ENCODE measurements around the gene FAM174B. TPM values are rescaled to one million over a fixed set of nuclear protein-coding genes. Genes with fewer than 3 reads are reported as not detected.

The FAM174B gene
- total RNA-seq, 3 donors from 2014 or later (not counting 1 experiment from before 2014, with no cell fraction given): 0.68 to 2.6 (median 0.88) TPM

DNA sequence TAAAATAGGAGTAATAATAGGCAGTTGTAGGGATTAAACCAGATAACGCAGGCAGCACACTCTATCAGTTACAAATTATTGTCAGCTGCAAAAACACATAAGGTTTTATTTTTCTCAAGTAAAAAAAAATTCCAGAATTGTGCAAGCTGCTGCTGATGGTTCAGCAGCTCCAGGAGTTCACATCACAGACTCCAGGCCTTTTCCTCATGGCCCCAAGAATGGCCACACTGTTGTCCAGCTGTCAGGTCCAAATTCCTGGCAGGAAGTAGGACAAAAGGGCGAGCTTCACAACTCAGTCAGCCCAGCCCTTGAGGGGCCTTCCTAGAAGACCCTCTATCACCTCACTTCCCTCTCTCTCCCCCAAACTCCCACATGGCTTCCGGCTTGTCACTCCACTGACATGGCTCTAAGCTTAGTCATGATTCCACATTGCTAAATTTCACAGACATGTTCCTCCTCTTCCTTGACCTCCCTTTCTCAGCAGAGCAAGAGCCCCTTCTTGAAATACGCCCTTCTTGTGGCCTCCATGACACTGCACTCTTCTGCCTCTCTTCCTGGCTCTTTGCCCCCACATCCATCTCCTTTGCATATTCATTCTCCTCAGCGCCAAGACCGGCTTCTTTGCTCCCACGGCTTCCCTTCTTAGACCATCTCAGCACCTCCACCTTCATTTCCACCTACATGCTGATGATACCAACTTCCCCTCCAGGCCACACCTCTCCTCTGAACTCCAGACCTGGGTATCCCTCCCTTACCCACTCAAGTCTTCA, 27.4 kb upstream of the FAM174B start:
- ATAC-seq (no peak), DNase-seq (no peak)
- Mint-ChIP-seq H3K36me3 (no peaks in the 10 kb centered on the region), H3K9me3 (no peaks in the 10 kb centered on the region), H3K4me3 (no peak overlapping the region), H3K27ac (no peak overlapping the region), H3K4me1 (no peaks in the 10 kb centered on the region), H3K27me3 (ENCODE audit: low read depth in 2 of 2) (peaks cover 15 to 27% of the 10 kb centered on the region in 2 donors)
- no peaks in the 10 kb centered on the region for H3K36me3 ChIP-seq (ENCODE audit: control insufficient read depth, insufficient read depth, low read length)
- H3K27ac ChIP-seq (ENCODE audit: low read length): no peak overlapping the region
- H3K4me1 ChIP-seq (ENCODE audit: control insufficient read depth, insufficient read depth, low read length): no peaks in the 10 kb centered on the region
- intact Hi-C loops (cut with micrococcal nuclease): no loop called here
- H3K4me3 ChIP-seq (ENCODE audit: low read length): no peak overlapping the region
- WGBS (ENCODE audit: insufficient coverage): 82% methylated on average over 7 of the region's 7 CpGs
- no peak for TF ChIP-seq CTCF (IDR thresholded peaks at IDR 0.05)
- peaks cover 3% of the 10 kb centered on the region for H3K27me3 ChIP-seq (ENCODE audit: control insufficient read depth, insufficient read depth, low read length)
- no peaks in the 10 kb centered on the region for H3K9me3 ChIP-seq (ENCODE audit: control insufficient read depth, insufficient read depth, low read length)

- H3K27me3 ChIP-seq (ENCODE audit: control insufficient read depth, insufficient read depth, low read length): peaks cover 3% of the 10 kb centered on the region
- no peaks in the 10 kb centered on the region for H3K9me3 ChIP-seq (ENCODE audit: control insufficient read depth, insufficient read depth, low read length)
- Mint-ChIP-seq H3K27ac (no peak overlapping the region), H3K36me3 (no peaks in the 10 kb centered on the region), H3K9me3 (no peaks in the 10 kb centered on the region), H3K4me1 (no peaks in the 10 kb centered on the region), H3K27me3 (ENCODE audit: low read depth in 2 of 2) (peaks cover 16 to 20% of the 10 kb centered on the region in 2 donors), H3K4me3 (no peak overlapping the region)
- no peak overlapping the region for H3K4me3 ChIP-seq (ENCODE audit: low read length)
- H3K27ac ChIP-seq (ENCODE audit: low read length): no peak overlapping the region
- ATAC-seq (no peak), DNase-seq (no peak)
- no peaks in the 10 kb centered on the region for H3K4me1 ChIP-seq (ENCODE audit: control insufficient read depth, insufficient read depth, low read length)
- WGBS (ENCODE audit: insufficient coverage): no CpG with 5 or more reads among the region's 3 CpGs
- H3K36me3 ChIP-seq (ENCODE audit: control insufficient read depth, insufficient read depth, low read length): no peaks in the 10 kb centered on the region
- no peak for TF ChIP-seq CTCF (IDR thresholded peaks at IDR 0.05)
- intact Hi-C loops (cut with micrococcal nuclease): no loop called here
These were observed 25.6 kb upstream of the FAM174B start for GRCh38 chr15:92681141-92681631.

DNA sequence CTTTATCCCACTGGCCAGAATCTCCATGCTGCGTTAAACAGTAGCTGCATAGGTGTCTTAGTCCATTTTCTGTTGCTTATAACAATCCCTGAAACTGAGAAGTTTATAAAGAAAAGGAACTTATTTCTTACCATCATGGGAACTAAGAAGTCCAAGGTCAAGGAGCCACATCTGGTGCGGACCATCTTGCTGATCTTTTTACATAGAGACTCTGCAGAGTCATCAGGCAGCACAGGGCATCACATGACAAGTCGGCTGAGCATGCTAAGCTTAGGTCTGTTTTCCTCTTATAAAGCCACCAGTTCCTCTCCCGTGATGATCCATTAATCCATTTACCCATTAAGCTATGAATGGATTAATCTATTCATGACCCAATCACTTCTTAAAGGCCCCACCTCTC, 22.4 kb upstream of the FAM174B start:
- peaks cover 9 to 20% of the 10 kb centered on the region in 2 donors for H3K27me3 Mint-ChIP-seq (ENCODE audit: low read depth in 2 of 2)
- Histone ChIP-seq H3K36me3 (ENCODE audit: control insufficient read depth, insufficient read depth, low read length) (no peaks in the 10 kb centered on the region), H3K4me1 (ENCODE audit: control insufficient read depth, insufficient read depth, low read length) (no peaks in the 10 kb centered on the region), H3K9me3 (ENCODE audit: control insufficient read depth, insufficient read depth, low read length) (no peaks in the 10 kb centered on the region), H3K4me3 (ENCODE audit: low read length) (no peak overlapping the region), H3K27me3 (ENCODE audit: control insufficient read depth, insufficient read depth, low read length) (peaks cover 3% of the 10 kb centered on the region), H3K27ac (ENCODE audit: low read length) (no peak overlapping the region)
- no peaks in the 10 kb centered on the region for H3K4me1 Mint-ChIP-seq
- no peaks in the 10 kb centered on the region for H3K9me3 Mint-ChIP-seq
- ATAC-seq (no peak), DNase-seq (no peak)
- no peak for TF ChIP-seq CTCF (IDR thresholded peaks at IDR 0.05)
- no peak overlapping the region for H3K27ac Mint-ChIP-seq
- intact Hi-C loops (cut with micrococcal nuclease): no loop called here
- 49% methylated on average over 4 of the region's 4 CpGs for WGBS (ENCODE audit: insufficient coverage)
- H3K36me3 Mint-ChIP-seq: no peaks in the 10 kb centered on the region
- H3K4me3 Mint-ChIP-seq: no peak overlapping the region

Data from natural killer cell (primary cell).